Measurements from ENCODE around the gene FTCD.

DNA sequence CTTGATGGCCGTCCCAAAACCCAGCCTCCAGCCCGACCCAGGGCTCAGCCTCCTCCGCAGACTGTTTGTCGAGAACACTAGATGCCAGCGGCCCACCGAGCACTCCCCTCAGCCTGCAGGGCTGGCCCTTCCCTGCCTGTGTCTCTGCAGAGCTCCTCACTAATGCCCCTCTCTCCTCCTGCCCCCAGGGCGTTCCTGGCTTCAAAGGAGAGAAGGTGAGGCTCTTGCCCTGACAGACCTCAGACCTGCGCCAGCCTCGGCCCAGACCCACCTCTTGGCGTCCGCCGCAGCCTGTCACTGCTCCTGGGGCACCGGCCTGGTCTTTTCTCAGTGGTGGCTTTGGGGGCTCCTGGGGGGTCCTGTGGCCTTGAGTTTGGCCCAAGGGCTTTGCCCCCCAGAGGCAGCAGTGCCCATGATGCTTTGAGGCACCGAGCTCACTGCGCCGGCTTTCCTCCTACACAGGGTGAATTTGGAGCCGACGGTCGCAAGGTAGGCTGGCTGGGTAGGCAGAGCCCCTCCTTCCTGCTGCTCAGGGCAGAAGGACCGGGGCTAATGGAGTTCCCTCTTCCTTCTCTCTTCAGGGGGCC lies 39.1 kb downstream of the FTCD start:
- no peak for TF ChIP-seq CTCF (conservative IDR thresholded peaks at IDR 0.05; ENCODE audit: low read depth, low read length)
- no peak for TF ChIP-seq MXI1 (IDR thresholded peaks at IDR 0.05; ENCODE audit: borderline replicate concordance, low read depth, low read length)
- TF ChIP-seq POLR2A (IDR thresholded peaks at IDR 0.05; ENCODE audit: low read depth, low read length) = no peak
- TF ChIP-seq BHLHE40 (IDR thresholded peaks at IDR 0.05; ENCODE audit: low read depth, low read length) = no peak
- TF ChIP-seq CEBPB (IDR thresholded peaks at IDR 0.05; ENCODE audit: low read depth, low read length) = no peak
- no peak for TF ChIP-seq SMC3 (IDR thresholded peaks at IDR 0.05; ENCODE audit: low read depth, low read length)
